NB4 (cell line): ENCODE results near the gene NTHL1.

Source experiments
- DNase-seq: peaks from one replicate; pipeline ENCODE4 v3.0.0; 2010; ENCODE audit warnings: low read depth
- H3K4me3 ChIP-seq: one replicate; pipeline ENCODE4 v1.5.1; 2011; ENCODE audit warnings: mild to moderate bottlenecking, low read depth, low read length, moderate library complexity
- CTCF ChIP-seq: IDR thresholded peaks from one replicate; pipeline ENCODE4 v1.5.1; 2012; ENCODE audit warnings: low read depth, low read length
- MAX ChIP-seq: IDR thresholded peaks from 2 replicates; pipeline ENCODE4 v1.6.1; 2011; ENCODE audit warnings: low read depth, low read length
- MYC ChIP-seq: IDR thresholded peaks from 2 replicates; pipeline ENCODE4 v1.6.1; 2011; ENCODE audit warnings: low read depth, low read length
- POLR2A ChIP-seq: IDR thresholded peaks from 2 replicates; pipeline ENCODE4 v1.6.1; 2011; ENCODE audit warnings: mild to moderate bottlenecking; ENCODE audit not compliant: insufficient read length; ENCODE audit errors: extremely low read depth

Gene NTHL1

GRCh38 chr16:2092866-2093265 lies 45.2 kb upstream of the NTHL1 start:
- TF ChIP-seq CTCF (no peak), POLR2A (no peak), MYC (no peak), MAX (no peak)
- no peak for DNase-seq
- H3K4me3 ChIP-seq: no peak overlapping the region

- TF ChIP-seq MAX (no peak), CTCF (no peak), POLR2A (no peak), MYC (no peak)
- no peak for DNase-seq
- H3K4me3 ChIP-seq: no peak overlapping the region
These were observed 44.6 kb upstream of the NTHL1 start for GRCh38 chr16:2092256-2092620.

GRCh38 chr16:2091547-2092255 lies 44.1 kb upstream of the NTHL1 start:
- DNase-seq: no peak
- no peak overlapping the region for H3K4me3 ChIP-seq
- TF ChIP-seq CTCF (no peak), POLR2A (no peak), MYC (no peak), MAX (no peak)

GRCh38 chr16:2090777-2091546 lies 43.3 kb upstream of the NTHL1 start:
- no peak for DNase-seq
- no peak for TF ChIP-seq POLR2A
- TF ChIP-seq CTCF: no peak
- TF ChIP-seq MAX: no peak
- TF ChIP-seq MYC: no peak
- H3K4me3 ChIP-seq: no peak overlapping the region

- H3K4me3 ChIP-seq: no peak overlapping the region
- no peak for DNase-seq
- TF ChIP-seq CTCF: no peak
- TF ChIP-seq MAX: no peak
- no peak for TF ChIP-seq POLR2A
- no peak for TF ChIP-seq MYC
These were observed 42.8 kb upstream of the NTHL1 start for GRCh38 chr16:2090481-2090776.
